Measurements from ENCODE around the gene IGFLR1. TPM values are rescaled to one million over a fixed set of nuclear protein-coding genes. Genes with fewer than 3 reads are reported as not detected.

IGFLR1 gene
- total RNA-seq, 1 donor from 2014 or later: 1.9 TPM

DNA sequence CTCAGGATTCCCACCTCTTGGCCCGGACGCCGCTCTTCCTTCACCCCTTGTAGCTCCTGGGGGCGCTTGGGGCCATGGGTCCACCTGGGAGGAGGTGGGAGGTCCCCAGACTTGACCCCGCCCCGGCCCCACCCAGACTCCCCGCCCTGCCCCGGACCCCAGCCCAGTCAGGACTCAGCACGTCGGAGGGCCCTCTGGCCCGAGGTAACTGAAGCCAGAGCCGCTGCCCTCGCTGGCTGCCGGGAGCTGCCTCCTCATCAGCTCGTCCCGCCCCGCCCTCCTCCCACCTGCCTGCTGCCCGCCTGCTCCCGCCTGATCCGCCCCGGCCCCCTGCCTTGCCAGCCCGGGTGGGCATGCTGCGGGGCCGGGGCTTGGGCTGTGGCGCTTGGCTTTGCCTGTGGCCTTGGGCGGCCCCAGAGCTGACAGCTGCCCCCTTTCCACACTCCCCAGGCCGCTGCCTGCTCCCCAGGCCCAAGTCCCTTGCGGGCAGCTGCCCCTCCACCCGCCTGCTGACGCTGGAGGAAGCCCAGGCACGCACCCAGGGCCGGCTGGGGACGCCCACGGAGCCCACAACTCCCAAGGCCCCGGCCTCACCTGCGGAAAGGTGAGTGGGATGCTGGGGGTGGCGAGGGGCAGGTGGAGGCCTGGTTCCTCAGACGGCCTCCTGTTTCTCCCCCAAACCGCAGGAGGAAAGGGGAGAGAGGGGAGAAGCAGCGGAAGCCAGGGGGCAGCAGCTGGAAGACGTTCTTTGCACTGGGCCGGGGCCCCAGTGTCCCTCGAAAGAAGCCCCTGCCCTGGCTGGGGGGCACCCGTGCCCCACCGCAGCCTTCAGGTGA lies 42.5 kb upstream of the IGFLR1 start:
- no peak for DNase-seq (ENCODE audit: low read depth)
- Histone ChIP-seq H3K4me3 (ENCODE audit: low read depth, low read length) (no peak overlapping the region), H3K36me3 (ENCODE audit: control insufficient read depth, insufficient read depth, low read length) (no peaks in the 10 kb centered on the region), H3K27me3 (ENCODE audit: control insufficient read depth, insufficient read depth, low read length) (no peaks in the 10 kb centered on the region)
- TF ChIP-seq, protein P1, sequence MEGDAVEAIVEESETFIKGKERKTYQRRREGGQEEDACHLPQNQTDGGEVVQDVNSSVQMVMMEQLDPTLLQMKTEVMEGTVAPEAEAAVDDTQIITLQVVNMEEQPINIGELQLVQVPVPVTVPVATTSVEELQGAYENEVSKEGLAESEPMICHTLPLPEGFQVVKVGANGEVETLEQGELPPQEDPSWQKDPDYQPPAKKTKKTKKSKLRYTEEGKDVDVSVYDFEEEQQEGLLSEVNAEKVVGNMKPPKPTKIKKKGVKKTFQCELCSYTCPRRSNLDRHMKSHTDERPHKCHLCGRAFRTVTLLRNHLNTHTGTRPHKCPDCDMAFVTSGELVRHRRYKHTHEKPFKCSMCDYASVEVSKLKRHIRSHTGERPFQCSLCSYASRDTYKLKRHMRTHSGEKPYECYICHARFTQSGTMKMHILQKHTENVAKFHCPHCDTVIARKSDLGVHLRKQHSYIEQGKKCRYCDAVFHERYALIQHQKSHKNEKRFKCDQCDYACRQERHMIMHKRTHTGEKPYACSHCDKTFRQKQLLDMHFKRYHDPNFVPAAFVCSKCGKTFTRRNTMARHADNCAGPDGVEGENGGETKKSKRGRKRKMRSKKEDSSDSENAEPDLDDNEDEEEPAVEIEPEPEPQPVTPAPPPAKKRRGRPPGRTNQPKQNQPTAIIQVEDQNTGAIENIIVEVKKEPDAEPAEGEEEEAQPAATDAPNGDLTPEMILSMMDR (IDR thresholded peaks at IDR 0.05; ENCODE audit: insufficient read depth, low read length, poor library complexity, severe bottlenecking): no peak

DNA sequence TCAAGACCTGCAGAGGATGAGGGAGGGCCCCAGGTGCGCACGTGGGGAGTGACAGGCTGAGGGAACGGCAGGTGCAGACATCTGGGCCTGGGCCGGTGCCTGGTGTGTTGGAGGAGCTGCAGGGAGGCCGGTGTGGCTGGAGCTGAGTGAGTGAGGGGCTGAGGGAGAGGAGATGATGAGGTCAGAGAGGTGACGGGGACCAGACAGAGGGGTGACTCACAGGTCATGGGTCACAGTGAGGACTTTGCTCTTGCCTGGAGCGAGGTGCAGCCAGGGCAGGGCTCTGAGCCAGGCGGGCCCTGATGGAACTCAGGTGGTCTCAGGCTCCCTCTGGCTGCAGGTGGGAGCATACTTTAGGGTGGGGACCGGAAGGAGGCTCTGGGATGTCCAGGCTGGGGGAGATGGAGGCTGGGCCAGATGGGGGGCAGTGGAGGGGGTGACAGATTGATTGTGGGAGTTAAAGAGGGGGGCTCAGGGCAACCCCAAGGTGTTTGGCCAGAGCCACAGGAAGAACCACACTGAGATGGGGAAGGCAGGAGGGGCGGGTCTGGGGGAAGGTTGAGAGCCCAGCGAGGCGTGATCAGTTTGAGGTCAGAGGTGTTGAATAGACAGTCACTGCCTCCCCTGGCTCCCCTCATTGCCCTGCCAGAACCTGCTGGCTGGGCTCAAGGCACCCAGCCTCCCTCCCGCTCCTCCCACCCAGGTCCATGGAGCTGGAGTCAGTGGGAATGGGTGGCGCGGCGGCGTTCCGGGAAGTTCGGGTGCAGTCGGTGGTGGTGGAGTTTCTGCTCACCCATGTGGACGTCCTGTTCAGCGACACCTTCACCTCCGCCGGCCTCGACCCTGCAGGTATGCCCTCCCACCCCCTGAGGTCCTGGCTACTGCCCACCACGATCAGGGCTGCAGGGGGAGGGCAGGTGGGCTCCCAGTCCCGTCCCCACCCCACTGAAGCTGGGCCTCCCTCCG lies 41.5 kb upstream of the IGFLR1 start:
- DNase-seq (ENCODE audit: low read depth): no peak
- Histone ChIP-seq H3K27me3 (ENCODE audit: control insufficient read depth, insufficient read depth, low read length) (no peaks in the 10 kb centered on the region), H3K4me3 (ENCODE audit: low read depth, low read length) (no peak overlapping the region), H3K36me3 (ENCODE audit: control insufficient read depth, insufficient read depth, low read length) (no peaks in the 10 kb centered on the region)
- TF ChIP-seq, protein P1 (IDR thresholded peaks at IDR 0.05; ENCODE audit: insufficient read depth, low read length, poor library complexity, severe bottlenecking): no peak

DNA sequence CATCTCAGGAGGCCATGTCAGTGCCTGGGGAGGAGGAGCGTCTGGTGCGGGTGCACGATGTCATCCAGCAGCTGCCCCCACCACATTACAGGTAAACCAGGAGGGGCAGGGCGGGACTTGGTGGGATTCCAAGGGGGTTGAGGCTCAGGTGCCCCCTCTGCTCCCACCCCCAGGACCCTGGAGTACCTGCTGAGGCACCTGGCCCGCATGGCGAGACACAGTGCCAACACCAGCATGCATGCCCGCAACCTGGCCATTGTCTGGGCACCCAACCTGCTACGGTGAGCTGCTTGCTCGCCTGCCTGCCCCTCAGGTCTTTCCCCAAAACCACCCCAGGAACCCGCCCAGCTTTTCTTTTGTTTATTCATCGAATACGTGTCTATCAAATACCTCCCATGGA lies 40.3 kb upstream of the IGFLR1 start:
- no peaks in the 10 kb centered on the region for H3K36me3 ChIP-seq (ENCODE audit: control insufficient read depth, insufficient read depth, low read length)

DNA sequence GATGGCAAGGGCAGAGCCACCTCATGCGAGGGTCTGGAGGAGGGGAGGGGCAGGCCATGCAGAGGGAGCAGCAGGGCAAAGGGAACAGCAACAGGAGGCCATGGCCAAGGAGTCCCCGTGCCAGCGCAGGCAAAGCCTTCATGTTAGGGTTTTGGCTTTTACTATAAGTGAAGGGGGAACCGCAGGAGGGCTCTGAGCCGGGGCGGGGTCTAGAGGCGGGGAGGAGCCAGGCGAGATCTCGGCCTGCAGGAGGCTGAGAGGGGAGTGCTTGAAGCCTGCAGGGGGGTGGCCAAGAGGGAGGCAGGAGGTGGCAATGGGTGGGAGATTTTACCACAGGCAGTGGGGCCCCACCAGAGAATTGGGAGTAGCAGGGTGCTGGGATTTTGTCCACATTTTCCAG lies 39.4 kb upstream of the IGFLR1 start:
- TF ChIP-seq, protein P1 (IDR thresholded peaks at IDR 0.05; ENCODE audit: insufficient read depth, low read length, poor library complexity, severe bottlenecking): no peak
- H3K4me3 ChIP-seq (ENCODE audit: low read depth, low read length): no peak overlapping the region
- DNase-seq (ENCODE audit: low read depth): no peak

More for the DNA sequence above, 40.3 kb upstream of the IGFLR1 start:
- no peaks in the 10 kb centered on the region for H3K27me3 ChIP-seq (ENCODE audit: control insufficient read depth, insufficient read depth, low read length)
- DNase-seq (ENCODE audit: low read depth): no peak
- no peak overlapping the region for H3K4me3 ChIP-seq (ENCODE audit: low read depth, low read length)
- TF ChIP-seq, protein P1 (IDR thresholded peaks at IDR 0.05; ENCODE audit: insufficient read depth, low read length, poor library complexity, severe bottlenecking): no peak

DNA sequence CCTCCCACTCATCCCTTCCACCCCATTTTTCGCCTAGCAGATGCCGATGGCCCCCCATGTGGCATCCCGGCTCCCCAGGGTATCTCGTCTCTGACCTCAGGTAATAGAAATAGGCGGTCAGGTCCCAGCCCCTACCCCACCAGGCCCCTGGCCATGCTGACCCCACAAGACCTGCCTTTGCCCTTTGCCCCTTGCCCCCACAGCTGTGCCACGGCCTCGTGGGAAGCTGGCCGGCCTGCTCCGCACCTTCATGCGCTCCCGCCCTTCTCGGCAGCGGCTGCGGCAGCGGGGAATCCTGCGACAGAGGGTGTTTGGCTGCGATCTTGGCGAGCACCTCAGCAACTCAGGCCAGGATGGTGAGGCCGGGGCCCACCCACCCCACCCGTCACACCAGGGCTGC lies 38.5 kb upstream of the IGFLR1 start:
- TF ChIP-seq, protein P1 (IDR thresholded peaks at IDR 0.05; ENCODE audit: insufficient read depth, low read length, poor library complexity, severe bottlenecking): no peak
- Histone ChIP-seq H3K4me3 (ENCODE audit: low read depth, low read length) (no peak overlapping the region), H3K36me3 (ENCODE audit: control insufficient read depth, insufficient read depth, low read length) (no peaks in the 10 kb centered on the region), H3K27me3 (ENCODE audit: control insufficient read depth, insufficient read depth, low read length) (no peaks in the 10 kb centered on the region)
- DNase-seq (ENCODE audit: low read depth): no peak

More for the DNA sequence above, 39.4 kb upstream of the IGFLR1 start:
- Histone ChIP-seq H3K27me3 (ENCODE audit: control insufficient read depth, insufficient read depth, low read length) (no peaks in the 10 kb centered on the region), H3K36me3 (ENCODE audit: control insufficient read depth, insufficient read depth, low read length) (no peaks in the 10 kb centered on the region)

Data from kidney epithelial cell (primary cell).